OCI-LY7 (cell line): Measurements from ENCODE around the gene SLBP. TPM values are rescaled to one million over a fixed set of nuclear protein-coding genes. Genes with fewer than 3 reads are reported as not detected.

Experiments
- BruUV-seq: library from RNA; stranded (reverse); fragments of 400-500 nt; replicated peaks from 2 replicates; lab custom pipeline; 2021; lab: Mats Ljungman, UMichigan
- CTCF ChIA-PET: fragments of 300-600 bp; sonication (Branson Sonifier 250); formaldehyde crosslinking; loops from one replicate; lab custom pipeline; 2022; ENCODE audit warnings: antibody characterized with exemption; ENCODE audit not compliant: unreplicated experiment; lab: Charles Lee
- POLR2A ChIA-PET: fragments of 300-600 bp; sonication (Branson Sonifier 250); formaldehyde crosslinking; loops from one replicate; lab custom pipeline; 2022; ENCODE audit warnings: antibody characterized with exemption; lab: Charles Lee
- DNase-seq: peaks from one replicate; pipeline ENCODE4 v3.0.0-alpha.2; 2015; ENCODE audit warnings: low spot score
- H2AFZ ChIP-seq: fragments of 200-600 bp; sonication (generic), shearing (Covaris generic); 2 replicates; pipeline ENCODE4 v1.6.1; 2014; ENCODE audit warnings: mild to moderate bottlenecking, antibody characterized with exemption, low read length, moderate library complexity
- H3K27ac ChIP-seq: fragments of 200-600 bp; sonication (generic); 2 replicates; pipeline ENCODE4 v1.5.1; 2014; ENCODE audit warnings: mixed run types, low read depth, mild to moderate bottlenecking, moderate library complexity, low read length, inconsistent platforms; ENCODE audit not compliant: poor library complexity, severe bottlenecking
- H3K36me3 ChIP-seq: fragments of 200-600 bp; sonication (generic); 2 replicates; pipeline ENCODE4 v1.6.1; 2014; ENCODE audit warnings: mild to moderate bottlenecking, antibody characterized with exemption, low read length, moderate library complexity, mixed read lengths; ENCODE audit not compliant: insufficient read depth
- H3K4me1 ChIP-seq: fragments of 200-600 bp; sonication (generic); 2 replicates; pipeline ENCODE4 v1.5.1; 2014; ENCODE audit warnings: mild to moderate bottlenecking, low read length; ENCODE audit not compliant: insufficient read depth, poor library complexity, severe bottlenecking
- H3K4me2 ChIP-seq: fragments of 200-600 bp; sonication (generic); 2 replicates; pipeline ENCODE4 v1.6.1; 2014; ENCODE audit warnings: mild to moderate bottlenecking, low read length
- H3K4me3 ChIP-seq: fragments of 200-600 bp; sonication (generic); 2 replicates; pipeline ENCODE4 v1.5.1; 2014; ENCODE audit warnings: mild to moderate bottlenecking, low read depth, low read length; ENCODE audit not compliant: poor library complexity, severe bottlenecking
- H3K79me2 ChIP-seq: fragments of 200-600 bp; sonication (generic); 2 replicates; pipeline ENCODE4 v1.6.1; 2016; ENCODE audit warnings: low read depth, mild to moderate bottlenecking, low read length, moderate library complexity, mixed read lengths; ENCODE audit not compliant: insufficient read depth
- H3K9me2 ChIP-seq: fragments of 200-600 bp; sonication (generic); 2 replicates; pipeline ENCODE4 v1.6.1; 2016; ENCODE audit warnings: mild to moderate bottlenecking, low read length, mixed read lengths; ENCODE audit not compliant: insufficient read depth
- H3K9me3 ChIP-seq: fragments of 200-600 bp; sonication (generic); 2 replicates; pipeline ENCODE4 v1.6.1; 2014; ENCODE audit warnings: mild to moderate bottlenecking, mixed run types, low read length, mixed read lengths
- H4K20me1 ChIP-seq: fragments of 200-600 bp; sonication (generic); 2 replicates; pipeline ENCODE4 v1.6.1; 2014; ENCODE audit warnings: mild to moderate bottlenecking, antibody characterized with exemption, low read length, moderate library complexity, mixed read lengths; ENCODE audit not compliant: insufficient read depth
- CTCF ChIP-seq: fragments of 200-600 bp; sonication (generic); conservative IDR thresholded peaks from 2 replicates; pipeline ENCODE4 v1.5.1; 2014; ENCODE audit warnings: mild to moderate bottlenecking, antibody characterized with exemption, low read length, moderate library complexity, mixed read lengths
- EZH2phosphoT487 ChIP-seq: fragments of 200-600 bp; sonication (generic); IDR thresholded peaks from 2 replicates; pipeline ENCODE4 v1.6.1; 2018; ENCODE audit warnings: low read depth, borderline replicate concordance, mild to moderate bottlenecking, mixed run types, antibody characterized with exemption, low read length, moderate library complexity, mixed read lengths
- intact Hi-C: fragments of 100-400 bp; cut with micrococcal nuclease; formaldehyde crosslinking; loops from one replicate; pipeline ENCODE4 v1.10.0; 2022; ENCODE audit not compliant: unreplicated experiment
- total RNA-seq, 2 experiments: library from RNA; depleted of rRNA in 1 of 2; stranded (reverse); fragments of >200 nt in 1 of 2; shearing (Covaris generic) in 1 of 2; gene quantifications; 2 replicates each; pipeline ENCODE4 v1.2.3, GENCODE V29; 2014 to 2022

Gene SLBP
- total RNA-seq, 2 experiments from 2014 or later, result 159 to 196 TPM

GRCh38 chr4:1748465-1748995, 36.4 kb upstream of the SLBP start:
- ChIA-PET CTCF (no interaction called here), POLR2A (no interaction called here)
- no peak overlapping the region for H2AFZ ChIP-seq
- intact Hi-C loops, result loop anchor here (1.0 to 5.0 kb wide), 3 partner anchors 62 to 439 kb away; no protein-coding TSS in a partner anchor
- DNase-seq, result peak; percentile 83
- TF ChIP-seq CTCF, result peak; percentile 80
- no peak for TF ChIP-seq EZH2phosphoT487
- H3K9me3 ChIP-seq, result no peaks in the 10 kb centered on the region
- no TSS peak for BruUV-seq
- H3K79me2 ChIP-seq, result no peaks in the 10 kb centered on the region
- H4K20me1 ChIP-seq, result no peaks in the 10 kb centered on the region
- no peak overlapping the region for H3K4me3 ChIP-seq
- no peaks in the 10 kb centered on the region for H3K9me2 ChIP-seq
- H3K27ac ChIP-seq, result no peak overlapping the region
- H3K4me1 ChIP-seq, result no peaks in the 10 kb centered on the region
- no peak overlapping the region for H3K4me2 ChIP-seq
- peaks cover 26% of the 10 kb centered on the region for H3K36me3 ChIP-seq

- no TSS peak for BruUV-seq
- Histone ChIP-seq H3K4me3 (no peak overlapping the region), H4K20me1 (no peaks in the 10 kb centered on the region), H2AFZ (no peak overlapping the region), H3K4me2 (no peak overlapping the region), H3K9me2 (no peaks in the 10 kb centered on the region), H3K79me2 (no peaks in the 10 kb centered on the region), H3K9me3 (no peaks in the 10 kb centered on the region), H3K36me3 (peaks cover 34% of the 10 kb centered on the region), H3K4me1 (no peaks in the 10 kb centered on the region), H3K27ac (no peak overlapping the region)
- CTCF ChIA-PET, result no interaction called here
- no peak for DNase-seq
- intact Hi-C loops, result loop anchor here (5.0 kb wide), 2 partner anchors 150 to 440 kb away; no protein-coding TSS in a partner anchor
- POLR2A ChIA-PET, result no interaction called here
- TF ChIP-seq CTCF, result no peak
- no peak for TF ChIP-seq EZH2phosphoT487
Measured at GRCh38 chr4:1747603-1747967, 35.5 kb upstream of the SLBP start.

GRCh38 chr4:1746919-1747602, 34.9 kb upstream of the SLBP start:
- Histone ChIP-seq H3K4me3 (no peak overlapping the region), H3K79me2 (no peaks in the 10 kb centered on the region), H4K20me1 (no peaks in the 10 kb centered on the region), H3K4me1 (no peaks in the 10 kb centered on the region), H2AFZ (no peak overlapping the region), H3K4me2 (no peak overlapping the region), H3K9me2 (no peaks in the 10 kb centered on the region), H3K9me3 (no peaks in the 10 kb centered on the region), H3K27ac (no peak overlapping the region), H3K36me3 (peaks cover 39% of the 10 kb centered on the region)
- BruUV-seq, result no TSS peak
- no peak for DNase-seq
- intact Hi-C loops, result loop anchor here (5.0 kb wide), 2 partner anchors 150 to 440 kb away; no protein-coding TSS in a partner anchor
- TF ChIP-seq CTCF (no peak), EZH2phosphoT487 (no peak)
- ChIA-PET CTCF (no interaction called here), POLR2A (no interaction called here)
